ENCODE data around the gene NSG1.

DNA sequence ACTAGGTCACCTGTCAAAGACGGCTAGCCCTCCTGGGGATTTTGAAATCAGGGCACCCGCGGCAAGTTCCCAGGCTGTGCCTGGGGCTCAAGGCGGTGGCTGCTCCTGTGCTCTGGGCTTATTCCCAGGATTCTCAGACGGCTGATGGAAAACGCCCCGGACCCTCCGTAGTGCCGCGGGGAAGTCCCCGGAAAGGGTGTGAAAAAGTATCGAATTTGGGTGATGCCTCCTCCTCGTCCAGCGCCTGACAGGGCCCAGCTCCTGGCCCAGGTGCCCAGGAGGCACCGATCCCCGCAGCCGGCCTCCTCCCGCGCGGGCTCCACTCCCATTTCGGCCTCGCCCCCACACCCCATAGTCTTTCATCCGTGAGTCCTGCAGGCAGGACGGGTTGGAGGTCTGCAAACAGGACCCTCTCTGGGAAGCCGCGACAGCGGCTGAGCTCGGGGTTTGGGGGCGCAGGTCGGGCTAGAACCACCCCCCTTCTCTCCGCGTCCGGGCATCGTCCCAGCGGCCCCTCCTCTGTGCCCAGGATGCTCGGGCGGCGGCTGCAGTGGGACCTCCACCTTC is 1.1 kb upstream of the NSG1 start:
- TF ChIP-seq GATA3 (IDR thresholded peaks at IDR 0.05; ENCODE audit: low read depth, low read length) (no peak), GATA2 (IDR thresholded peaks at IDR 0.05; ENCODE audit: low read depth, low read length) (no peak)

Measured in SH-SY5Y (cell line).